GM19395 (cell line): ENCODE measurements around the gene KPNA6.
A peak's percentile ranks its signal among the peaks of the same experiment; 100 is the strongest.
"Not testable (repeated sequence)": the region's sequence is repeated elsewhere in the genome, so short reads cannot be mapped to it uniquely, and the experiment has no call there.

Experiments used
- ATAC-seq: cut with Tn5 transposase; IDR thresholded peaks from one replicate; pipeline ENCODE4 v1.9.1; 2021; ENCODE audit warnings: mild to moderate bottlenecking, moderate library complexity; ENCODE audit not compliant: unreplicated experiment

The KPNA6 gene

GRCh38 chr1:32138965-32139364 lies 31.1 kb downstream of the KPNA6 start:
- no peak for ATAC-seq

GRCh38 chr1:32142446-32143301 lies 34.8 kb downstream of the KPNA6 start:
- ATAC-seq = no peak

GRCh38 chr1:32143302-32143695 lies 35.4 kb downstream of the KPNA6 start:
- not testable (repeated sequence) for ATAC-seq

- no peak for ATAC-seq
These were observed 36.2 kb downstream of the KPNA6 start for GRCh38 chr1:32144033-32144432.

- not testable (repeated sequence) for ATAC-seq
These were observed 39.9 kb downstream of the KPNA6 start for GRCh38 chr1:32147799-32148198.

- no peak for ATAC-seq
These were observed 43.0 kb downstream of the KPNA6 start for GRCh38 chr1:32150847-32151246.

GRCh38 chr1:32151319-32151787 lies 43.5 kb downstream of the KPNA6 start:
- no peak for ATAC-seq

- ATAC-seq = no peak
These were observed 51.3 kb downstream of the KPNA6 start for GRCh38 chr1:32159189-32159588.

- no peak for ATAC-seq
These were observed 55.5 kb downstream of the KPNA6 start for GRCh38 chr1:32163405-32163804.

GRCh38 chr1:32165633-32166032 lies 57.8 kb downstream of the KPNA6 start:
- not testable (repeated sequence) for ATAC-seq

- ATAC-seq = no peak
These were observed 63.1 kb downstream of the KPNA6 start for GRCh38 chr1:32170991-32171390.

GRCh38 chr1:32172621-32173245 lies 64.9 kb downstream of the KPNA6 start:
- ATAC-seq = no peak

GRCh38 chr1:32178380-32179192 lies 70.7 kb downstream of the KPNA6 start:
- no peak for ATAC-seq

GRCh38 chr1:32179193-32179442 lies 71.3 kb downstream of the KPNA6 start:
- no peak for ATAC-seq

GRCh38 chr1:32179443-32180185 lies 71.8 kb downstream of the KPNA6 start, which contains the start of gene TXLNA:
Gene TXLNA, plus strand, starts transcription at chr1:32179675. Its CDS starts 671 bp downstream, at chr1:32180346.
- ATAC-seq = peak; percentile 87

GRCh38 chr1:32180186-32181060 lies 72.6 kb downstream of the KPNA6 start:
- no peak for ATAC-seq

GRCh38 chr1:32181065-32181464 lies 73.2 kb downstream of the KPNA6 start:
- no peak for ATAC-seq

- ATAC-seq = no peak
These were observed 73.7 kb downstream of the KPNA6 start for GRCh38 chr1:32181563-32181962.

- no peak for ATAC-seq
These were observed 74.2 kb downstream of the KPNA6 start for GRCh38 chr1:32182060-32182459.

GRCh38 chr1:32184650-32185049 lies 76.8 kb downstream of the KPNA6 start:
- ATAC-seq = no peak
